Dermis microvascular lymphatic vessel endothelial cell (primary cell): ENCODE results near the gene MDM1. TPM values are rescaled to one million over a fixed set of nuclear protein-coding genes. Genes with fewer than 3 reads are reported as not detected.

Experiments
- DNase-seq, 2 donors: peaks; one replicate each; pipeline versions ENCODE4 v3.0.0 to v3.0.0-alpha.2; 2010; ENCODE audit warnings: low read depth in 2 of 2
- total RNA-seq: library from RNA; depleted of rRNA; stranded (reverse); fragments of >200 nt; gene quantifications from 2 replicates; pipeline ENCODE4 v1.2.1, GENCODE V29; 2014

Gene MDM1
- total RNA-seq, 1 donor from 2014 or later, result 5.6 TPM

DNA sequence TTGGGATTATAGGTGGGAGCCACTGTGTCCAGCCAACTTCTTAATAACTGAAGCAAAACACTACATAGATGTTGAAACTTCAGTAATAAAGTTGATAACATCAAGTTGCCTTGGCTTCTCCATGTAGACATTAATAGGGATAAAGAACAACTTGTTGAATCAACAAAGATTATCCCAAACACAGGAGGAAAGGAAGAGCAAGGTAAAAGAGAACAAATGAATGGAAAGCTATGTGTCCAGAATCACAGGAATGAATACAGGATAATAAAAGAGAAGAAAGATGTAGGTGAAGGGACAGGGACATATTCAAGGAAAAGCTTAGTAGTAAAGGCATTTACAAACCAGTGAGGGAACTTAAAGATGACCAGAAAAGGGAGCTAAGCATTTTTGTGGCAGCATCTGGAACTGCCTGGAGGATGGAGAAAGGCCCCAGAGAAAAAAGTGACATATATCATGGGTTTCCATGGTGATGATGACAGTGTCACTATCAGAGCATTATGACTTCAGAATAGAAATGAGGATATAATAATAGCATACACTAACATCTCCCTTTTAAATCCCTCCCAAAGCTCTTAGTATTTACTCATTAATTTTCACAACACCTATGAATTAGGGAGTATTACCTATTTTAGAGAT, 24.0 kb upstream of the MDM1 start:
- DNase-seq, result no peak

DNA sequence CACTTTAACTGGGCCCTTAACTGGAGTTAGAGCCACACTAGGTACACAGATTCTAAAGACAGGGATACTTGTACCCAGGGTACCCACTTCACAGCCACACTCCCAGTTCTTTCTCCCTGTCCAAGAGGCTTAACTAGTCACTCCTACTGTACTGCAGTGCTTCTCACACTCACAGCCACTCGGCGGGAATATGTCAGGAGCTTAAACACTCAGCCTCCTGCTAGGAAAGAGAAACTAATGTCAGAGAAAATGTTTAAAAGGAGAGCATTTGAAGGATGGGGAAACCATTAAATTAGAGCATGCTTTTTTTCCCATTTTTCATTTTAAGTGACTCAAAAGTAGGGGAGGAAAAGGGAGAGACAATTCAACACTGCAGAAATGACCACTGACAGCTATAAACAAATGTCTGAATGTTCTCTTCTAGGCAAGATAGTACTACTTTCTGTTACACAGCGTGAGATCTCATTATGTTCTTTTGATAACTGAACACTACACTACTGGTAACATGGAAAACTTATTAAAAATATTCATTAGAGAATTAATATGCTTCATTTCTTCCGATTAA, 22.9 kb upstream of the MDM1 start:
- DNase-seq, result no peak

DNA sequence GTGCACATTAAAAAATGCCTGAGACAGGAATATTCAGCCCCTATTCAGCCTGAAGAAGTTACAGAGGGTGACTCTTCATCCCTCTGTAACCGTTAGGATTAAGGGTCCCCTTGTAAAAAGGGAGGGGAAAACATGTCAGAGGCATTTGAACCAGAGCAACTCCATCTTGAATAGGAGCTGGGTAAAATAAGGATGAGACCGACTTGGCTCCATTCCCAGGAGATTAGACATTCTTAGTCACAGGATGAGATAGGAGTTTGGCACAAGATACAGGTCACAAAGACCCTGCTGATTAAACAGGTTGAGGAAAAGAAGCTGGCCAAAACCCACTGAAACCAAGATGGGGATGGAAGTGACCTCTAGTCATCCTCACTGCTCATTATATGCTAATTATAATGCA, 19.9 kb upstream of the MDM1 start:
- peak in 1 of 2 donors; percentile 73 for DNase-seq

DNA sequence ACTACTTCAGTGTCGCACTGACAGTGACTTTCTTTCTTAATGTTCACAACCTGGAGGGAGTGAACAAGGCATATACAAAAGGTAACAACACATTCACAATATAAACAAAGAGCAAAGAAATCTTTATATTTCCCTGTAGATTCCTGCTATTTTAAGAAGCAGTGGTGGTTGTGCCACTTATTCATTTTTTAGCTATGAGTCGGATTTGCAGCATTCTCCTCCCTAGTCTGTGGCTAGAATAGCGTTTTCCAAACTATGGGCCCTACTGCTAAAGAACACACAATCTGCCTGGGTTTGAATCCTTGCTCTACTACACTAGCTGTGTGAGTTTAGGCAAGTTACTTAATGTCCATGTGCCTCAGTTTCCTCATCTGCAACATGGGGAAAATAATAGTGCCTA, 18.6 kb upstream of the MDM1 start:
- DNase-seq, result no peak

DNA sequence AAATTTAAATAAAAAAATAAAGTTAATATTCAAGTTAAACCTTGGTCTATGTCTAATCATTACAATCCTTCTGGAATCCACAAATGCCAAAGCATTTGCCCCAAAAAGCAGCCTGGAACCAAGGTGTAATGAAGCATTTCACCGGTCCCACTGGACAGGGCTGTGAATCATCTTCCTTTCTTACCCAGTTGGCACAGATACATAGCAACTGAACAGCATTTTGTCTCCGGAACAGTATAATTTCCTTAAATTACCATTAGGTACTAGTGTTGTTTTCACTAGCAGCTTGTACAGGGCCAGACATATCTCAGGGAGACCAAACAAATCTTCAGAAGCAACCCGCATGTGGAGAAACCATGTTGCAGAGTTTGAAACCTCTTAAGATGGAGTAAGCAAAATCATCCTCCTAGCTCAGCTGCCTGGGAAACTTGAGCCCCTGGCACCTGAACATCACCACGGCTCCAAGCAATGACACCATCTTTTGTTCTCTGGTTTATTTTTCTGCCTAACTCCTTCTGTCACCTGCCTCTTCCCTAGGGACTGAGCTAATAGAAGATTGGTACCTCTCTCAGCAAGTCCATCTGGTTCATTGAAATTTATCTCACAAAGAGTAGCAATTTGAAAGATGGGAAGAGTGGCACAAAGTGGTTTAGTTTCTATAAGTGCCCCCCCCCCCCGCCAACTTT, 17.9 kb upstream of the MDM1 start:
- peak in 1 of 2 donors; percentile 25 for DNase-seq

DNA sequence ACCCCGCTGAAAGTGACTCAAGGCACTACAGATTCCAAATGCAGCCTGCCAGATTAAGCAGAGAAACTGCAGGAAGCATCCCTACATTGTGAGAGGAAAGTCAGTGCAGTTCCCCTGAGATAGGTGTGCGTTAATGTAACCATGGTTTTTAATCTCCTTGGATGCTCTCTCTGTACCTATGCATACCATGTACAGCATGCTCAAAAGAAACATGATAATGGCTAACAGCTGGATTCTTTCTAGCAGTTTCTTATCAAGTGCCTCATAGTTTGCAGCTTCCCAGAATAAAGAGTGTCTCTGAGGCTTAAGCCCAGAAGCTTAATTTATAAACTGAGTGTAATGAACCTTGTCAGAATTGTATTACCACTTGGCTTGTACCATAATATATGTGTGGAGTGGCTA, 17.1 kb upstream of the MDM1 start:
- DNase-seq, result no peak

DNA sequence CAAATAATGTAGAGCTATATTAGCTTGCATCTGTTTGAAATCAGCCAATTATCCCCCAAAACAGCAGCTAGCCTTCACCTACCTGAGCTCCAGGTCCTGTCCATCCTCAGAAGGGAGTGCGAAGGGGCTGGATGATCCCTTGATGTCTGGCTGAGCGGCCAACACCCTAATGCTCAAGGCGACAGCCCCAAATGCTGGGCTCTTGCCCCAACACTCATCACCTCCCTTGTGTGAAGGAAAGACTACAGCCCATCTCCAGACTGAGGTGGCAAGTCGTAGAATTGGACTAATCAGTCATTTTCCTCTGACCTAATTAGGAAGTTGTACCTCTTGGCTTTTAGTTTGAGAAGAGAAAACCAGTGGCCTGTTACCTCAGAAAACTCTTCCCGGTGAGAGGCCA, 16.3 kb upstream of the MDM1 start:
- no peak for DNase-seq

DNA sequence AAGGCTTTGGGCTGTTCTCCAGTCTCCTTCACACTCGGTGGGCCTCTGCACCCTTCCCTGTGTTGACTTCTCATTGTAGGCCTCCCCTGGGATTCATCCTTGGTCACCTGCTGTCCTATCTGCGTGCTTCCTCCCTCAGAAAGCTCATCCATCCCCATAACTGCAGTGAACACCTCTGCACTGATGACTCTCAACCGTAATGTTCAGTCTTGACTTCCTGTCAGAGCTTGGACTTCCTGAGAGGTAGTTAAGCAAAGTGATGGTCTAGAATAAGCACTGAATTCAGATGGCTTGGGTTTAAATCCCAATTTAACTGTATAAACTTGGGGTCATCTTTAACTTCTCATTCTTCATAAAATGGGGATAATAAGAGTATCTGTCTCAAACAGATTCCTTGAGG, 13.6 kb upstream of the MDM1 start:
- DNase-seq, result no peak

DNA sequence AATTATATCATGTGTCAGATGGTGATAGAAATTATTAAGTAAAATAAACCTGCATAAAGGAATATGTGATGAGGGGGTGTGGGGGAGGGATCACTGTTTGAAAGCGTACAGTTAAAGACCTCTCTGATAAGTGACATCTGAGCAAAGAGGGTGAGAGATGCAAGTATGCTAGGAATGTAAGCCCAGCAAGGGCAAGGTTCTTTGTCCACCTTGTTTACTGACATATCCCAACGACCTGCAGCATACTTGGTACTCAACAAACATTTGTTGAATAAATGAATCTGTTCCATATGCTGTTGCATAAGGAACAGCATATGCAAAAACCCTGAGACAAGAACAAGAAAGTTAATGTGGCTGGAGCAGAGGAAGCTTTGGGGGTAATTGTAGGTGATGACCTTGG, 12.0 kb upstream of the MDM1 start:
- DNase-seq, result no peak

DNA sequence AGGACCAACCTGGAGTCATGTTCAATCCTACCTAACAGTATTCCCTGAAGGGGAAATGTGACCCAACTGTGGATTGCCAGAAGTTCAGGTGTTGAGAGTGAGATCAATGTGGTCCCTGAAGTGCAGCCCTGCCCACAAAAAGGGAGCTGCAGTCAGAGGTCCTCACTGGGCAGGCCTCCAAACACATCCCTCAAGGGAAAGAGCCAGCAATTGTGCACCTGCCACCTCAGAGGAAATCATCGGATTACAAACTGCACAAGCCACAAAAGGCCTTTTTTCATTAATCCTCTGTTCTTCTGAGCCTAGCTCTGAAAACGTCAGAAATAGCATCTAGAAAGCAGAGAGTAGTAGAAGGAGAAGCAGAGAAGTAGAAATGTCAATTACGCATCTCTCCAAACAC, 10.8 kb upstream of the MDM1 start:
- DNase-seq, result no peak

DNA sequence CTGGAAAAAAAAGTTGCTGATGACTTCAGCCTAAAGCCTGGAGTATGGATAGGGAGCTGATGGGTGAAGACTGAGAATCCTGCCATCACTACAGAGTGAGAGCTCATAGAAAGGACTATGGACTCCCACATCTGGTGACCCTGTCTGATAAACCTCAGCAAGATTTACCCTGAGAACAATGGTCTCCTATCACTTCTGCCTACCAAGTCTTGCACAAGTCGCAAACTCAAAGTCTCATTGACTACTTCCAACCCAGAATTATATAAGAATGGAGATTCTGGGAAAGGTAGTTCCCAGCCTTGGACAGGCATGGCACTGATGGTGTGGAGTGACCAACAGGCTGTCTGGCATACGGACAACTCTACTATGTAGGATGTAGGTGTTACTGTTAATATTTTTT, 9.7 kb upstream of the MDM1 start:
- no peak for DNase-seq

DNA sequence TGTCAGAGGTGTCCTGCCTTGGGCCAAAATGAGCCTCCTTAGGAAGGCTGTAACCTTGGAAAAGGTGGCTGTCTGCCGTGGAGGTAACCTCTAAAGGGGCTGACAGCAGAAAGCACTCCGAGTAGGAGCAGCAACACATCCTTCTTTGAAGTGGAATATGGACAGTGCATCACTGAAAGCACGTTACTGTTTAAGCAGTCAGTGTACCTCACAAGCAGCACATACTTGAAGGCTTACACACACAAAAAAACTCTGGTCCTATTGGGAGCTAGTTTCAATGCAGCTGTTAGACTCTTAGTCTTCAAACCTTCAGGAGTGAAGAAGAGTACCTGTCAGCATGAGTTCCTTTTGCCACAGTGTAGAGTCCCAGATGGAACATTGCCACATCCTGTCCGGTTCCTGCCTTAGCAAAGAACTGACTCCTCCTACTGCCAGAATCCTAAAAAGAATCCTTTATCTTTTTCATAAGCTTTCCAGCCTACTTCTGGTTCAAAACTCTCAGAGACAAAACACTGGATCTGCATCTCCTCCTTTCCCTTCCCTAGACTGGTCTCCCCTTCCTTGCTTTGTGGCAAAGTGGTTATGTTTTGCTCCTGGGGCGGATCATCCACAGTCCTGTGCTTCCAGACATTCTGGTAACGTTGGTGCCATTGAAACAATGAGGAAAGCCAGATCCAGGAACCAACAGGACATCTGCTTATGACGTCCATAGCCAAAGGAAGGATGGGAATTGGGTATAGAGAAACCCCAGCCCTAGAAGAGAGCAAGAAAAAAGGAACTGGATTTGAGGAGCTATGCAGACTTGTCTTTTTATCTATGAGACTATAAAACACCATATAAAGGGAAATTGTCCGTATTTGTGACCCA, 8.5 kb upstream of the MDM1 start:
- no peak for DNase-seq

DNA sequence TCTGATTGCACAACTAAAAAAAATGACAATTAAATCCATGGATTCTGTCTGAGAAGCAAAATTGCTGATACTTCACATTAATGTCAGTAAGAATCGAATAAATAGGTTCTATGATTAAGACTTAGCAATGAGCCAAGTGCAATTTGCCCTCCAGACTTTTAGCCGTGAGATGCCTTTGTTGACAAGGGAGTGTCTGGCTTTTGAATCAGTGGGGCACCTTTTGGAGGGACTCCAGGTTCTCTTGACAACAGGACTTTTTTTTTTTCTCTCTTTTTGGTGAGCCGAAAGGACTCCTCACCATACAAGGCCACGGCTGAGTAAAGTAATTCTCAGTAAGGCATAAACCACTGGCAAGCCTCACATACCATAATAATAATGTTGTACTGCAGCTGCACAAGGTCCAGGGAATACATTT, 4.7 kb upstream of the MDM1 start:
- no peak for DNase-seq

DNA sequence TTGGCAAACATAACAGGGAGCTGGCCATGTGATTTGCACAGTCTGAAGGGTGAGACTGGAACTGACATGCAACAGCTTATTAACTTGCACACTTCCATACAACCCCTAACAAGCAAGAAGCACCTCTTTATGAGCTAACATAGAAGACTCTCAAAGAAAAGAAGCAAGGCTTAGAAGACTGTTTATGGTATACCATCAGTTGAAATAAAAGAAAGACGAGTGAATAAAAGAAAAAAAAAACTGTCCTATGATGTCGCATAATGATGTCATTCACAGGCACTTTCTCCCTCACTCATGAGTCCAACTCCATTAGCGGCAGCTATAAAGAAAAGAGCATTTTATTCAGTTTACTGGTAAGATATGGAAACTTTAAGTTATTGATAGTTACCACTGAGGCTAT, 3.3 kb upstream of the MDM1 start:
- no peak for DNase-seq

DNA sequence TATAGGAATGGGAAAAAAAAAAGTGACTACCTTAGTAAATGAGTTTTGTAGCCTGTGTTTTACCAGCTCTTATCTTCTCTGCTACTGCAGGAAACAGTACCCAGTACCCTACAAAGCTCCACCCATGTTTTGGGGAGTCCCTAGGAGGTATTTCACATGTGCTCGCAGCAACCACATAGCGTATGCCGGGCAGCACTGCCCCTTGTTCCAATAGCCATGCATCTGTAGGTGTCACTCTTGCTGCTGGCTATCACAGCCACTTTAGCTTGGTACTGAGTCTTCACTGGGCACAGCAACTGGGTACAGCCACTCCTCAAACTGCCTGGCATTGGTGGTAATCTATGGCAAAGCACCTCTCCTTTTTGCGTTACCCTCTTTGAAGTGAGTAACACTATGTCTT, 2.0 kb upstream of the MDM1 start:
- peak in 1 of 2 donors; percentile 28 for DNase-seq

DNA sequence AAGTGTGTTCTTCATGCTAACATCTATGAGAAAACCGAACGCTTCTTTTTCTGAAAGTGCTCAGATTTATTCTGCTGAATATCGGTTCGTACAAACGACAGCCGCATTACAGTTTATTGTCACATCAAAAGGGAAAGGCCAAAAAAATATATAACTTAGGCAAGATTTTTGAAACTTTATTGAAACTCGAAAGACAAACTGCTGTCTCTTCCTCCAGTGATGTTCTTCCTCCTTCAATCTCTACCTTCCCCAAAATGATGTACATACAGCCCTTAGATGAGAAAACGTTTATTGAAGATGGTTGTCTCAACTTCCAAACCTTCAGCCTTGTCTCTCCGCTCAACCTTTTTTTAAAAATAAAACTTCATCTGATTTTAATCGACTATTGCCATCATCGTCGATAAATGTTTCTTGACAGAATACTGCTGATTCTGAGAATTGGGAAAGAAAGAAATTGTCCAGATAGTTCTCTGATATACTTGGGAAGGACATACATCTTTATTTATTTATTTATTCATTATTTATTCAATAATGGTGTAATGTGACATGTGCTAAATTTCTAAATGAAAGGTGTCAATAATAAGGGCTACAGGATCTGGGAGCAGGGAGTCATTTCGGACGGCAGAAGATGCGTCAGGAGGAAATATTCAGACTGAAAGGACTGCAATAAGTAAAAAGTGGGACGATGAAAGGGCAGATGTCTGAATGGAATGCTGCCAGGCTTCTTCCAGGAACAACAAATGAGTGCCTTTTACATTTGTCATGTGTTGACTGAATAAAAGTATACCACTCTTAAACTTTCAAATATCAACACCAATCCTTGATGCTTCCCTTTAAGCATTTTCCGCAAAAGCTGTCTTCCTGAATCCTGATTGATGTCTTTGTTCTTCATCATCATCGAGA, 817 bp upstream of the MDM1 start:
- DNase-seq, result no peak

DNA sequence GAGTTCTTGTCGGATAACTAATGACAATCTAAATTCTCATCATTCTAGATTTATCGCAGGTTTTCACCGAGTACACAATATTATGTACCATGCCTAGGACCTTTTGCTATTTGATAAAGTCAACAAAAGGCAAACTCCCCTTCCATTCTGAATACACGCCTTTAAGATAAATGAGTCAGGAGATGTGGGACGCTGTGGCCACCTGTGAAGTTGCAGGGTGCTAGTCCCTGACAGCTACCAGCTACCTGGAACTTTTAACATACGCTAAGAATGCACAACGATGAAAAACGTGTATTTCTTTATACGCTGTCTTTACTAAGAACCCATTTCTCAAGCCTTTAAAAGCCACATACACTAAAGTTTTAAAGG, 678 bp downstream of the MDM1 start:
- no peak for DNase-seq

DNA sequence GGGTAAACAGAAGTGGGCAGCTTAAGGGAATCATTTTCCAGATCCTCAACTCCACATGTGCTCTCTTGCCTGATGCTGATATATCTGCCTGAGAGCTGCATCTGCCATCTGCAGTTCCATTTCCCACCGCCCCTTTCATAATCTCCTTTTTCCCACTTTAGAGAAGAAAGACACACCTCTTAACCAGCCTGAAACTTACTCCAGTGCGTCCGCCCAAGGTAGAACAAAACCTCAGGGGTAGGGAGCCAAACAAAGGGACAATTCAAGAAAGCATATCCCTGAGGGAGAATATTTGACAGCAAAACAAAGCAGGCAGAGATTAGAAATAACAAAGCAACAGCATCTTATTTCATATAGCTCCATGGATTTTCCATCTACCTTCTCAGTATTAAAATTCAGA, 4.3 kb downstream of the MDM1 start:
- DNase-seq, result no peak

DNA sequence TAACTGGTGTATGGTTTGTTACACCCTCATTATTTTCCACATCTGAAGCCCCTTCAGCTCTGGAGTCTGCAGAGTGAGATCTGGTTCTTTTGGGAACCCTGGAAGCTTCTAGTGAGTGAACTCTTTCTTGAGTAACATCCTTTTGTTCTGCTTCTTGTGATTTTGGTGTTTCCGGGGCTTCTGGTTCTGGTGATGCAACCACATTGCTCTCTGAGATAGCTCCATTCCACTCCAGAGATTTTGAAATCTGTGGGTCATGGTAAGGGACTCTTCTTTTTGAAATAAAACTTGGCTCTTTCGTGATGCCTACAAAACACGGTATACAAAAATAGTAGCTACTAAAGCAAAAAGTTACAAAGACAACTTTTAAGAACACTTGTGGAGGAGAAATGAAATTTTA, 5.4 kb downstream of the MDM1 start:
- DNase-seq, result no peak

DNA sequence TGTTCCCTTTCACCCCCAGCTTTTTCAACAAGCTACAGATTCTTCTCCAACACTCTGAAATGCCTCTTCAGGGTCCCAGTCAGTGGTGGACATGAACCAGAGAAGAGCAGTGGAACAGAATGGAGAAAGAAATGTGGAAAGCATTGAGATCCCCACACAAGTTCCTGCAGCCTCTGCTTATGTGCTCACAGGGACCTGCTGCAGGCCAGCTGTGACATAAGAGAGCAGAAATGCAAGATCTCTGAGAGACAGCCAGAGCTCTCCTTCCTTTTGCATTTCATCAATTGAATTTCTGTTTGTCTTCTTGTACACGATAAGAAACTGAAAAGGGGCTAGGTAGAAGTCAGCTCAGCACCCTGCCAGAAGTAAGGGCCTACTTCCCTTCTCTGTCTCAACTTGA, 6.2 kb downstream of the MDM1 start:
- DNase-seq, result no peak

DNA sequence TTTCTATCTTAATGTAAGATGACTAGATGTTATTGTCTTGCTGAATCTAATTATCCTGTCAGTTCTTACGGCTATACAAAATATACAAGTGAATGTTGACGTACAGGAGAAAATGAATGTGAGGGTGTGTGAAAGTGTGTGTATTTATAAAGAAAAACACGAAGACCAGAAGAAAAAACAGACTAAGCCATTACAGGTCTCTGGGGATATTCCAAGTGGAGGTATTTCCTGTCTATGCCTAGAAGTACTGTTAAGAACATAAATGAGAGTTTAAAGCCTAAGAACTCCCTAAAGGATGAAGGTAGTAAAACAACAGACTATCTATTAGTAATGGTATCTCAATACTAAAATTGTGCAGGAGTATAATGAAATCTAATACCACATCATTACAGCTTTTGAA, 7.6 kb downstream of the MDM1 start:
- DNase-seq, result peak in 1 of 2 donors; percentile 28
